T-helper 2 cell treated with Interferon-gamma antibody and Interleukin-4, amounts not matched to agents 100 ng/mL and 5 ng/mL, for 36 hours (primary cell): ENCODE results near the gene TMEM168. TPM values are rescaled to one million over a fixed set of nuclear protein-coding genes. Genes with fewer than 3 reads are reported as not detected.
"Not testable (repeated sequence)": the region's sequence is repeated elsewhere in the genome, so short reads cannot be mapped to it uniquely, and the experiment has no call there.

Experiments used
- intact Hi-C: fragments of 100-400 bp; cut with micrococcal nuclease; formaldehyde crosslinking; loops from one replicate; pipeline ENCODE4 v1.15.1; 2023
- total RNA-seq: library from RNA; stranded (reverse); gene quantifications from 2 replicates; pipeline ENCODE4 v1.2.3, GENCODE V29; 2022

TMEM168 gene
- total RNA-seq: 18.7 and 18.8 TPM in 2 replicates

GRCh38 chr7:112789817-112790585 lies at the start of gene TMEM168:
TMEM168 (minus strand) TSS chr7:112790393; CDS start chr7:112784825, 5,568 bp downstream.
- intact Hi-C loops: loop anchor here (1.0 to 10.0 kb wide), 7 partner anchors 17 to 1225 kb away; partner anchors contain the start of genes DOCK4, IFRD1, IMMP2L and SMIM30

- intact Hi-C loops: not testable (repeated sequence)
Measured at GRCh38 chr7:112835928-112836327, 45.7 kb upstream of the TMEM168 start.

GRCh38 chr7:112833082-112833481 lies 42.9 kb upstream of the TMEM168 start:
- intact Hi-C loops: no loop called here

GRCh38 chr7:112830769-112831168 lies 40.6 kb upstream of the TMEM168 start:
- intact Hi-C loops: no loop called here

DNA sequence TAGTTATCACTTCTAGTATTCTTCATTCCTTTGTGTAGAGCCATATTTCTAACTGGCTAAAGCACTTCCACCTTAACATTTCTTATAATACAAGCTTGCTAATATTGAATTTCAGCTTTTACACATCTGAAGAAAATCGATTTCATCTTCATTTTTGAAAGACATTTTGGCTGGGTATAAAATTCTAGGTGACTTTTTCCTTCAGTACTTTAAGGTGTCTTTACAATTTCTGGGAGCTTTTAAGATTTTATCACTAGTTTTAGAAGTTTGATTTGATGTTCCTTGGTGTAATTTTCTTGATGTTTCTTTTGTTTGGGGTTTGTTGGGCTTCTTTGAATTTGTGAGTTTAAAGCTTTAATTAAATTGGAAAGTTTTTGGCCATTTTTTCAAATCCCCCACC lies 38.5 kb upstream of the TMEM168 start:
- intact Hi-C loops: no loop called here

DNA sequence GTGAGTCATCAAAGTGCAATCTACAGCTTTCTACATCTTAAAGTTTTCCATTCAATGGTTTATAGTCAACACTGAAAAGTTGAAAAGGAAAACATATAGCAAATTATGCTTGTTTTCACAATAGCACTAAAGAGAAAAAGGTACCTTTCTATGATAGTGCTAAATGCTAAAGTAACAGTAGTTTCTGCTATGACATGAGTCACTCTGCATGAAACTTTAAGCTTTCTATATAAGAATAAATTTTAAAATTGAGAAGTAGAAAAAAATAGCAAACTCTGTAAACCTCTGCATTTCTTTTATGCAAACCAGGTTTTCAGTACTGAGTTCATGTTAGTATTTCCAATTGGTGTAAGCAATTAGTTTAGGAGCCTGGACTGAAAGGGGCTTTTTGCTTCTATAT lies 31.2 kb upstream of the TMEM168 start:
- intact Hi-C loops: no loop called here

GRCh38 chr7:112819536-112819935 lies 29.3 kb upstream of the TMEM168 start:
- intact Hi-C loops: no loop called here

- intact Hi-C loops: no loop called here
Measured at GRCh38 chr7:112806156-112806555, 16.0 kb upstream of the TMEM168 start.

GRCh38 chr7:112802406-112802805 lies 12.2 kb upstream of the TMEM168 start:
- intact Hi-C loops: no loop called here

- intact Hi-C loops: no loop called here
Measured at GRCh38 chr7:112800486-112800885, 10.3 kb upstream of the TMEM168 start.

DNA sequence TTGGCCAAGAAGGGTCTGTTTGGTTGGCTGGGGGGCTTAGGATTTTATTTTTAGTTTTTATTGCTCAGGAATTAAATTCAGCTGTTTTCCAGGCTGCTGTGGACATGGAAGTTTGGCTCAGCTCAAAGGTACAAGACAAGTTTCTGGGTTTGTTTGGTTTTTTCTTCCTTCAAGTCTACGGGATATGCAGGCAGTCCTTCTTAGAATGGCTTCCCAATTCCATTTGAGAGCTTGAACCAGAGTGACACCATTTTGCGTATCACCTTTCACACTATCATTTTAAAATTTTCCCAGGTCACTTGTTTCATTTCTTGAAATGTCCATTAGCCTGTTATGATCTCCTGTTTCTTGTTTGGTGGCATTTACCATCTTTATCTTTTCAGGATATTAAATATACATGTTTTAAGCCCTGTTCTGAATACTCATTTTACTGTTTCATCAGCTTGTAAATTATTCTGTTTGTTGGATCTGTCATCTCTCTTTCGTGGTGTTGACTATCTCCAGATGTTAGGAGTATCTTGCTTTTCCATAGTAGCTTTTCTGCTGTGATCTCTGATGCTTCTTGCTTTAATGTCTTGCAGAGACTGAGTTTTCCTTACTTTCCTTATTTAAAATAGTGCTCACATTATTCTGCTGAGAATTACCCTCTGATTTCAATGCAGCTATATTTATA lies 9.4 kb upstream of the TMEM168 start:
- intact Hi-C loops: loop anchor here (10.0 kb wide), 1 partner anchor 1235 kb away; the partner anchor contains the start of gene IMMP2L

GRCh38 chr7:112798274-112799159 lies 8.3 kb upstream of the TMEM168 start:
- intact Hi-C loops: loop anchor here (10.0 kb wide), 1 partner anchor 1234 kb away; the partner anchor contains the start of gene IMMP2L

DNA sequence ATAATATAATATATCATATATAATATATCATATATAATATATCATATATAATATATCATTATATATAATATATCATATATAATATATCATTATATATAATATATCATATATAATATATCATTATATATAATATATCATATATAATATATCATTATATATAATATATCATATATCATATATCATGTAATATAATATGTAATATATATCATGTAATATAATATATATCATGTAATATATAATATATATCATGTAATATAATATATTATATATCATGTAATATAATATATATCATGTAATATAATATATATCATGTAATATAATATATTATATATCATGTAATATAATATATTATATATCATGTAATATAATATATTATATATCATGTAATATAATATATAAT lies 6.4 kb upstream of the TMEM168 start:
- intact Hi-C loops: loop anchor here (10.0 kb wide), 1 partner anchor 1232 kb away; the partner anchor contains the start of gene IMMP2L

DNA sequence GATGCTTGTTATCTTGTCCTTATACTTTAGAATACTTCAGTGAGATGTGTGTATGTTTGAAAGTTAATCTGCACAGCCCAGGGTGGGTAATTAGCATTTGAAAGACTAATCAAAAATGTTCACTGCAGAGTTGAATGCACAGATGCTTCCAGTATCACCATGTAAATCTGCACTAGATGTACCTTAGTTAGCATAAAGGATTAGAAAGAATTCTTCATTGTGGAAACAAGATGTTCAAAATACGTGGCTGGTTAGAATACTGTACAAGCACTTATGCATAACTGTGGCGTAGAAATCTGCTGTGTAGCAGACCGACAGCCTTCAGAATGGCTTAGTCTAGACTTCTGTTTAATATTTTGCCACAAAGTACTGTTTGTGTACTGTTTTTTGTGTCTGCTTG lies 2.2 kb upstream of the TMEM168 start:
- intact Hi-C loops: loop anchor here (5.0 to 10.0 kb wide), 3 partner anchors 75 to 1228 kb away; partner anchors contain the start of genes DOCK4, IMMP2L and ZNF277

GRCh38 chr7:112791465-112792168 lies 1.4 kb upstream of the TMEM168 start:
- intact Hi-C loops: loop anchor here (2.0 to 10.0 kb wide), 4 partner anchors 76 to 1227 kb away; partner anchors contain the start of genes DOCK4, IMMP2L and ZNF277

- intact Hi-C loops: loop anchor here (1.0 to 10.0 kb wide), 6 partner anchors 77 to 1226 kb away; partner anchors contain the start of genes DOCK4, IFRD1, IMMP2L and SMIM30
Measured at GRCh38 chr7:112790586-112791003, 402 bp upstream of the TMEM168 start.

GRCh38 chr7:112789453-112789816 lies 758 bp downstream of the TMEM168 start:
- intact Hi-C loops: loop anchor here (2.0 kb wide), 1 partner anchor 17 kb away; no protein-coding TSS in a partner anchor

- intact Hi-C loops: loop anchor here (2.0 kb wide), 1 partner anchor 16 kb away; no protein-coding TSS in a partner anchor
Measured at GRCh38 chr7:112788778-112789343, 1.3 kb downstream of the TMEM168 start.

GRCh38 chr7:112784603-112785002 lies 5.6 kb downstream of the TMEM168 start:
- intact Hi-C loops: no loop called here

DNA sequence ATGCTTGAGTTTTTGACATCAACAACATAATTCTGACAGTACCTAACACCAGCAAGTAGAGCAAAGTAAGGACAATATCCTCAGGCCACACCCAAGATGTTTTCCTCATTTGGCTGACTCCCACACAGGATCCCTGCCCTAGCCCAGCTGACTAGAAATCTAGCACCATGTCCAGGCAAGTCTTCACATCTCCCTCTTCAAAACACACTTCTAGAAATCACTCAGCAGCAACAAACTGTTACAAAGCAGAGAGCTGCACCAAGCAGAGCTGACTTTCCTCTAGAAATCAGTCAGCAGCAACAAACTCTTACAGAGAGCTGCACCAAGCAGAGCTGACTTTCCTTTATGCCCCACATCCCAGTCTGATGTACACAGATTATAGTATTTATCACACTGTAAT lies 7.7 kb downstream of the TMEM168 start:
- intact Hi-C loops: no loop called here
